ENCODE measurements around the gene SLC39A5.
"Not testable (repeated sequence)": the region's sequence is repeated elsewhere in the genome, so short reads cannot be mapped to it uniquely, and the experiment has no call there.

Gene SLC39A5

DNA sequence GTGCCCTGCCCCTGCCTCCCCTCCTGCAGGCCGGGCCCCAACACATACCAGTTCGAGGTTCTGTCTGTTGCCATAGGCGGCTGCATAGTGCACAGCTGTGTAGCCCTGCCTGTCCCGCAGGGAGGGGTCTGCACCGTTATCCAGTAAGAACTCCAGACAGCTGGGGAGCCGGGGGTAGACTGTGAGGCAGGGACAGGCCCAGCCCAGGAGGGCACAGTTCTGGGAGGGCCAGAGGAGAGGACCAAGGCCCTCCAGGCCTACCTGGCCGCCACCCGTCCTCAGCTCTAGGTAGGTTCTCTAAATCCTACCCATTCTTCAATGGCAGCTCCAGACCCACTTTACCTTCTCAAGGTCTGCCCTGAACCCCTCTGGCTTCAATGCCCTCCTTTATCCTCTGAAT is 18.9 kb downstream of the SLC39A5 start:
- DNase-seq: no peak

DNA sequence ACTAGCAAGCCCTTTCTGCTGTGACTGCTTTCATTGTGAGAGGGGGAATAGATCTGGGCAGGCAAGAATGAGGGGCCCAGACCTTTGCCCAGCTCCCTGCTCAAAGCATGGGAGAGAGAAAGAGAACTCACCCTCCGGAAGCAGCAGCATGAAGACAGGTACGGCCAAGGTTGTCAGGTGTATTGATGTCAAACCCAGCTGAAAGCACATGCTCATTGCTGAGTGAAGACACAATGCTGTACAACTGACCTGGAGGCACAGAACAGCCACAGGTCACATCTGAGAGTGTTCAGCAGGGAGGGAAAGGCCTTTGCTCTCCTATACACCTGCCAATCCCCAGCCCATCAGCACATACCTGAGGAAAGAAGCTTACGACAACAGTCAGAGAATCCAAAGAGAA is 22.8 kb downstream of the SLC39A5 start:
- no peak for DNase-seq

DNA sequence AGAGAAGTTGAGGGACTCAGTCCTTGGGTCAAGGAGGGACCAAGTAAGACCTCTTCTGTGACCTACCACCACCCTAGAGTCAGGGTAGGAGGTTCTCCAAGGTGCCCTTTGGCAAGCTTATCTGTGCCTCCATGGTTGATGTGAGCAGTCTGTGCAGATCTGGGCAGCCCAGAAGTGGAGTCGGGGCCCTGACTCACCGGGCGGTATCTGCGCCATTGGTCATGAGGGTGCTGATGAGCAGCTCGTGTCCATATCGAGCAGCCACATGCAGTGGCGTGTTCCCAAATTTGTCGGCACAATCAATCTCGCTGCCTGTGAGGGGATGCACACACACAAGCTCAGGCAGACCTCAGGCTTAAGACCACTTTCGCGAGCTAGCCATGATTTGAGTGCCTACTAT is 23.2 kb downstream of the SLC39A5 start:
- no peak for DNase-seq

DNA sequence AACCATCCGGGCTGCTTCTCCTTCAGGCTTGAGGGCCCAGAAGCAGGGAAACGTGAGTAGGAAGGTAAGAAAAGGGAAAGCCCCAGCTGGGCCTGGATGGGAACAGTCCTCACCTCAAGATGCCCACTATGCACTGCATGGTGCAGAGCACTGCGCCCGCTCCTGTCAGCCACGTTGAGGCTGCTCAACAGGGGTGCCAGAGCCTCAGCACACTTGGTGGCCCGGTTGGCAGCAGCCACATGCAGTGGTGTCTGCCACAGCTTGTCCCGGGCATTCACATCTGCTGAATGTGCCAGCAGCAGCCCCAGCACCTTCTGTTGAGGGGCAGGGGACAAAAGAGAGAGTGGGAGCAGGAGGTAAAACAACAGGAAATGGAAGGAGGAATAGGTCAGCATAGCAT is 25.8 kb downstream of the SLC39A5 start:
- DNase-seq: no peak

DNA sequence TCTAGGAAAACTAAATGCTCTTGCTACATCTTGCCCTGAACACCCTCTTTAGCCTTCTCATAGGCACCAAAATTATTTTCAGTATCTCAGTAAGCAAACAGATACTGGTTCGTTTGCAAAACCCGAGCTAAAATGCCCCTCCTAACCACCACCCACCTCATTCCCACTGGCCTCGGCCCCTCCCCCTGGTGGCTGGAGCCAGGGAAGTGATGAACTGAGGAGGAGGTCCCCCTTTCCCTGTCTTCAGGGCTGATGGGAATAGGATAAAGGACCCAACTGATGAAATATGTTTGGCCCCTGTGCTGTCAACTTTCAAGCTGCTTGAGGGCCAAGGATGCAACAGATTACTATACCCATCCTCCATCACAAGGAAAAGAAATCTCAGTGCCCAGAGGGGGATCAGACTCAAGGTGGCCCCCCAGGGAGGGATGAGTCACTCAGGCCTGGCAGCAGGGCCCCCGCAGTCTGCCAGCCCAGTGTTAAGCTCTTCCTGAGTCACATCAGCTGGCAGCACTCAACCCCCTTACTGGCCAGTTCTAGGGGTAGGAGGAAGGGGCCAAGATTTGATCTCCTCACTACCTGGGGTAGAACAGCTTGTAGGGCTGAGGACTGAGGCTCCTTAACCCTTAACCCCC is 26.6 kb downstream of the SLC39A5 start:
- no peak for DNase-seq

DNA sequence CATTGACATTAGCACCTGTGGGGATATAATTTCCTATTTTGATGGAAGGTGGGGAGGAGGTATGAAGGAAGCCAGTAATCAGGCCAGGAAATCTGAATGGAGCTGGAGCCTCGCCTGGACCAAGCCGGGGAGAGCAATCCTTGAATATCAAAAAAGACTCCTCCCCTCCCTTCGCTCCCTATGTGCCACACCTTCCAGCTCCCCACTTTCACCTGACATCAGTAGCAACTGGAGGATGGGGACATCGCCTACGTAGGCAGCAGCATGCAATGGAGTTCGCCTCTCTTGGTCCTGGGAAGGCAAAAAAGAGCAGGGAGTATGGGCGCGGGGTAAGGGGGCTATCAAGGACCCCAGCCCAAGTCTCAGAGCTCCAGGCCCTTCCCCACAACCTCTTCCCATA is 27.2 kb downstream of the SLC39A5 start:
- DNase-seq: no peak

DNA sequence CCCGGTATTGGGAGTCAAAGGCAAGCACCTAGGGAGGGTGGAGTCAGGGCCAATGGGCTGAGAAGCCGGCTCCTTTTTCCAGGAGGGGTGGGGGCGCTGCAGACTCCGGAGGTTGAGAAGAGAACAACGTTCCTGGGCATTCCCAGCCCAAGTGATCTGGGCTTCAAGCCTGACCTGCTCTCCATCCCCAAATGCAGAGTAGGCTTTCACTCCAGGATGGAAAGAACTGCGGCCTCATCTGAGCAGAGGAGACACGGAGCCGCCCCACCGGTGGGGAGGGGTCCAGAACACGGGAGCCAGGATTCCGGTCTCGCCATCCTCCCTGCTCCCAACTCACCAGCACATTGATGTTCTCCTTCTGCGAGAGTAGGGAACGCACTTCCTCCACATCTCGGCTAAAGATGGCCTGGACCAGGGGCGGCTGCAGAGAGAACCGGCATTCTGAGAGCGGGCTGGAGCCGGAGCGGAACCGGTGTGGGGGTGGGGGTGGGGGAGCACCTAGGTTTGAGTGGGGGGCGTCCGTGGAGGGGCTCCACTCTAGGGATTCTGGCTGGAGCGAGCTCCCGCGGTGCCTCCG is 27.7 kb downstream of the SLC39A5 start:
- DNase-seq: no peak

DNA sequence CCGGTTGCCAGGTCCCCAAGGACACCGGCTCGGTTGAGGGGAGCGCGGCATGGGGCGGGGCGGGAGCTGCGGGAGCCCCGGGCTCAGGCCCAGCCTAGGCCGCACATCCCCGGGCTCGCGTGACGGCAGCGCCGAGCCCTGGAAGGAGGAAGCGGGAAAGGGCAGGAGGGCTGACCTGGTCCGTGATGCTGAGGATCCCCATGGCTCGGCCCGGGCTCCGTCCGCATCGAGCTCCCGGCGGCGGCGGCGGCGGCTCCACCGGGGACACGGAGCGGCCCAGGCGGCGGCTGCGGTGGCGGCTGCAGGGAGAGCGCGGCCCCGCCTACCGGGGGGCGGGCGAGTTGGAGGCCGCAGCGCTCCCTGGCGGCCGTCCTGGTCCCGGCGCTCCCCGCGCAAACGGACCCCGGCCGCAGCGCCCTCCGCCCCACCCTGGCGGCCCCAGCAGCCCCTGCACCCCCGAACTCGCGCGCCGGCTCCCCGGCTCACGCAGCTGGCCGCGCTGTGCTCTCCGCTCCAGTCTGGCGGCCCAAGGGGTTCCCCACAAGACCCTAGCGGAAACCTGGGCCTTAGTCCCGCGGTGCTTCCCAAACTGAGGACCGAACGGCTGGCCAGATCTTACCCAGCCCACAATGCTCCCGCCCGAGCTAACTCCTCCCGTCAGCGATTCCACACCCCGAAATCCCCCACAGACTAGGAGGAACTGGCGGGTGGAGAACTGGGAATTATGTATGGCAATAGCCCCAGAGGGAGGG is 28.4 kb downstream of the SLC39A5 start, which contains the start of gene ANKRD52:
Gene ANKRD52, minus strand, starts transcription at position 317 of the 752 bp plus-strand sequence. Its CDS starts 115 bp downstream, at position 202.
- peak; percentile 75 for DNase-seq

DNA sequence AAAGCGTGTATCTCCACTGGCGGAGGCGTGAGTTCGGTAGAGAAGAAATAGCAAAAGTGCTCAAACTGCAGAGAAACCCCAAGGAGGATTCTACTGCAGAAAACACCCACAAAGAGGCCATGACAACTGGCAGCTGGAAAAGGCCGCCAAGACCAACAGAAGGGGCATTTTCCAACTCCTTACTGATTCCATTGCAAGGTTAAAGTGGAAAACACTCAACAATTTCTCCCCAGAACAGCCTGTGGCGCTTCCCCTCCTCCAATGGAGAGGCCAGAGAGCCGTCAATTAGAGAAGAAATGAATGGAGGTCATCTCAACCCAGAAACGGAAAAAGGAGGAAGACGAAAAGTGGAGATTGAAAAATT is 29.0 kb downstream of the SLC39A5 start:
- no peak for DNase-seq

DNA sequence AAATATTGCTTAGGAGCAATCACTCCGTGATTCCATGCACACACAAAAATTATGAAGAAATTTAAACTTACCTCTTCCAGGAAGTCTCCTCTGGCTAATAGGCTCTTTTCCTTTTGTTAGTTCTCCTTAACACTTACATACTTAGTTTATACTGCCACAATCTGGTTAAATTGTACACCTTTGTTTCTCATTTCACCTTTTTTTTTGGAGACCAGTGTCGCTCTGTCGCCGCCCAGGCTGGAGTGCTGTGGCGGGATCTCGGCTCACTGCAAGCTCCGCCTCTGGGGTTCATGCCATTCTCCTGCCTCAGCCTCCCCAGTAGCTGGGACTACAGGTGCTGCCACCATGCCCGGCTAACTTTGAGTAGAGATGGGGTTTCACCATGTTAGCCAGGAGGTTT is 30.5 kb downstream of the SLC39A5 start:
- DNase-seq: no peak

DNA sequence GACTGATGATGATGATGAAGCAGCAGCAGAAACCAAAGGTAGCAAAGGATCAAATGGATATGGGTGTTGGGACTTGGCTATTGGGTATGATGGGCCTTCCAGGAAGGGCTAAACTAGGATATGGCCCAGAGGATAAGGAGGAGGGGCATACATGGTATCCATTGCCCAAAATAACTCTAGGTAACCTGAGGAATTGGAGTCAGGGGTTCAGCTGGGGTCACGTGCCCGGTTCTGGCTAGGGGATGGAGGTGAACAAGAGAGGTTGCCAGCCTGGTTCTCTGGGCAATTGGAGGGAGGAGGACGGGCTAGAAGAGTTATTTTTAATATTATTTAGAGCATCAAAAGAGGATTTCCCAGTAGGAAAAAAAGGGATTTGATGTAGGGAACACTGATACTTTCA is 31.1 kb downstream of the SLC39A5 start:
- DNase-seq: no peak

DNA sequence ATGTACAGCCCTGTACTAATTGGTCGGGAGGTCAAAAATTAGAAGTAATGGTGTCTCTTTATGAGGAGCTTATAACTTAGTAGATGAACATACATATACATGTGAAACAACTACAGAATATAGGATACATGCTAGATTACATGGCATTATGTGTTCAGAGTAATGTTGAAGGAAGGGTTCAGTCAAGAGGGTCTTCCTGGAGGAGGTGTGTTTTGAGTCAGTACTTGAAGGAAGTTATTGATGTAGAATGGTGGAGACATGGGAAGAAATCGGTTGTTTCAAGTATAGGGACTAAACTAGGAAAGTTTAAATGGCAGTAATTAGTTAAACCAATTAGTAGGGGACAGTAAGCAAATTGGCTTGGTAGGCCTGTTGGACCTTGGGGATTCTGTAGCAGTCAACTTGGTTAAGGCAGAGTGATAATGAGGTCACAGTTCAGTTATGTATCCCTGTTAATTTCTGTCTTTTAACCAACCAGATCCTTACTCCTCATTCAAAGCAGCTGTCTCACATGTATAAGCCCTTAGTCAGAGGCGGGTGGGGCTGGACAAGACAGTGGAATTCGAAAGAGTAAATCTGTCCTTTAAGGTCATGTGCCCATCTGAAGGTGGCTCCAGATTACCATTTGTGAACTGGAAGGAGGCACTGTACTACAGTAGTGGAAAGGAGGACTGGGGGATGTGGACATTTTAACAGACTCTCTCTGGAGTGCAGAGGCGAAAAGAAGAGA is 31.8 kb downstream of the SLC39A5 start:
- no peak for DNase-seq

DNA sequence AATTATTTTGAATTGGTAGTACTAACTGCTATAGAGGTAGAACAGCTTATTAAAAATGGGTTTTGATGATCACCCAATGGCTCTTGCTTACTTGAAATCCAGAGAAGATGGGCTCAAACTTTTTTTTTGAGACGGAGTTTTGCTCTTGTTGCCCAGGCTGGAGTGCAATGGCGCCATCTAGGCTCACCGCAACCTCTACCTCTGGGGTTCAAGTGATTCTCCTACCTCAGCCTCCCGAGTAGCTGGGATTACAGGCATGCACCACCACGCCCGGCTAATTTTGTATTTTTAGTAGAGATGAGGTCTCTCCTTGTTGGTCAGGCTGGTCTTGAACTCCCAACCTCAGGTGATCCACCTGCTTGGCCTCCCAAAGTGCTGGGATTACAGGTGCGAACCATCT is 33.1 kb downstream of the SLC39A5 start:
- not testable (repeated sequence) for DNase-seq

DNA sequence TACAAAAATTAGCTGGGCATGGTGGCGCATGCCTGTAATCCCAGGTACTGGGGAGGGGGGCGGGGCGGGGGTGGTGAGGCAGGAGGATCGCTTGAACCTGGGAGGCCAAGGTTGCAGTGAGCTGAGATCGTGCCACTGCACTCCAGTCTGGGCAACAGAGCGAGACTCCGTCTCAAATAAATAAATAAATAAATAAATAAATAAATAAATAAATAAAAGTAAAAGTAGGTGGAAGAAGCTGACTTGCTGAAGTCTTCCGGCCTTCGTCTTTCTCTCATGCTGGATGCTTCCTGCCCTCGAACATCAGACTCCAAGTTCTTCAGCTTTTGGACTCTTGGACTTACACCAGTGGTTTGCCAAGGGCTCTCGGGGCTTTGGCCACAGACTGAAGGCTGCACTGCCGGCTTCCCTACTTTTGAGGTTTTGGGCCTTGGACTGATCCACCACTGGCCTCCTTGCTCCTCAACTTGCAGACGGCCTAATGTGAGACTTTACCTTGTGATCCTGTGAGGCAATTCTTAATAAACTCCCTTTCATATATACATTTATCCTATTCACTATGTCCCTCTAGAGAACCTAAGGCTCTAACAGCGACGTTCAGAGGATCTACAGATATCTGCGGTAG is 36.3 kb downstream of the SLC39A5 start:
- DNase-seq: not testable (repeated sequence)

DNA sequence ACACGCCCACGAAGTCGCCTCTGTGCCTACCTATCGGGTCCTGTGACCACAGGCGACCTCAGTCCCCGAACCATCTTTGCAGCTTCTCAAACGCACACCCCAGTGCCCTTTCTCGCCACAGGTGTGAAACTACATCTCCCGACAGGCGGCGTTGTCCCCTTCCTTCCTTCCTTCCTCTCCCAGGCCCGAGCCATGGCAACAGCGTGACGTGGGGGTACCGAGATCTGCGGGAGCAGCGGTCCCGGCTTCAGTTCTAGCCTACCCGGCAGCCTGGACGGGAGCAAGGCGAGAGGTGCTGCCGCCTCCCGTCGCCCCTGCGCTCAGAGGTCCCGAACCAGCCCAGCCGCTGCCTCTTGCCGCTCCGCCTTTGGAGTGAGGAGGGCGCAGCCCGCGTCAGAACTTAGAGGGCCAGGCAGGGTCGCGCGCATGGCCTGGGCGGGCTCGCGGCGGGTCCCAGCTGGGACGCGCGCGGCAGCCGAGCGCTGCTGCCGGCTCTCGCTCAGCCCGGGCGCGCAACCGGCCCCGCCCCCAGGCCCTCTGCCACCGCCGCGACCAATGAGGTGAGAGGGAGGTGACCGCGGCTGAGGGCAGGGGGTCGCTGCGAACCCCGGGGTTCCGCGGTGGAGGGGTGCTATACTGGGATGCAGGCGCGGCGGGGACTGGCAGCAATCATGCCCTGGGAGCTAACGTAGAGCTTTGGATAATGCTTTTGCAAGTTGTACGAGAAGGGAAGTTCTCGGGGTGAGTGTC is 37.0 kb downstream of the SLC39A5 start, which contains the start of gene COQ10A:
Gene COQ10A, plus strand, starts transcription at position 250 of the 750 bp plus-strand sequence. Its CDS starts 177 bp downstream, at position 427.
- peak; percentile 88 for DNase-seq

DNA sequence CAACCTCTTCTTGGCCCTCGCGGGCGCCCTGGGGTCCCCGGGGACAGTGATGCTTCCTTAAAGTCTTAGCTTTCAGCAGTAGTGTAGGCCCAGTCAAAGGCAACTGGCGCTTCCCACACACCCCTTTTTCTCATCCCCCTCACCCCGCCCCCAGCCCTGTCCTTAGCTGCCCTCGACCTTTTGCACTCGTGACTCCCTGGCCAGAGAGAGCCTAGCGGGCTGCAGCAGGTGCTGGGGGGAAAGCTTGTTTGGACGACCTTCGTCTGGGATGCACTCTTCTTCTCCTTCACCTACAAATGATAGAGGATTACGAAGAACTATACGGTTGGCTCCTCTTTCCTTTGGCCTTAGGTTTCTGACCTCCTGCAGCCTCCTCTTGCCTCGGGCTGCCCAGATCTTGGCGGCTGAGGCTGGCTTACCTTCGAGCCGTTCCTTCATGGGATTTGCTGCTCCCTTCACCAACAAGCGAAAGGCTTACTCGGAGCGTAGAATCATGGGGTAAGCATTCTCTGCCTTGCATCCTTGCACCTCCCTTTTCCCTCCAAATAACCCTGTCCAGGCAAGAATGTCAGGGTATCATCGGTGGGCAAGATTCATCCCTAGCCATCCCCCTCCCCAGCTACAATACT is 37.7 kb downstream of the SLC39A5 start:
- DNase-seq: no peak

DNA sequence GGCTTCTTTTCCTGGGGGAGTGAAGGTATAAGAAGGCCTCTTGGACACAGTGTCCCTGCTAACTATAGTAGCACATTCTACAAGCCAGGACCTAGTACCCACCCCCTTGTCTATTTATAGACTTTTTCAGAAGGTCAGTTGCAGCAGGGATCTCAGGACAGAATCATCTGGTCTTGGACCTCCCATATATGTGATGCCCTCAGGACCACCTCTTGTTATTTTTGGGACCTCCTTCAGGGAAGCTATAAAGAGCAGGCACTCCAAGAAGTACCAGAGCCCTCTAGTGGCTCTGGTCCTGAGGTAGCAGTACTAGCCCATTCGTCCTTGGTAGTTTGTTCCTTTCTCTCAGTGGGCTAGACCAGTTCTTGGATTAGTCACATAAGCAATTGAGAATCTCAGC is 41.2 kb downstream of the SLC39A5 start:
- DNase-seq: no peak

DNA sequence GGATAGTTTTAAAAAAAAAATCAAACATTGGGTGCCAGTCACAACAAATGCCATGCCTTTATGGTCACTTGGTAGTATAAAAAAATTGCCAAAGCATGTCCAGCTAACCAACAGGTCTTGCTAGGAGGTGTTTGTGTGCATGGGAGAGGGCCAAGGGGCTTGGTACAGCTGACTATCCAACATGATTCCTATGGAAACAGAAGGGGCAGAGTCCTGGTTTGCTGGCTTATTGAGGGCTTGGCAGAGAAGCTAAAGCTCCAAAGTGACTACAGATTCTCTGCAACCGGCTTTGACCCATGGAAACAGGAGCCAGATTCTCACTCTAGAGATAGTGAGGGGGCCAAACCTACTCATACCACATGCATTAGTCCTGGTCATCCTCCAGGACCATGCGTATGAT is 42.6 kb downstream of the SLC39A5 start:
- DNase-seq: not testable (repeated sequence)

DNA sequence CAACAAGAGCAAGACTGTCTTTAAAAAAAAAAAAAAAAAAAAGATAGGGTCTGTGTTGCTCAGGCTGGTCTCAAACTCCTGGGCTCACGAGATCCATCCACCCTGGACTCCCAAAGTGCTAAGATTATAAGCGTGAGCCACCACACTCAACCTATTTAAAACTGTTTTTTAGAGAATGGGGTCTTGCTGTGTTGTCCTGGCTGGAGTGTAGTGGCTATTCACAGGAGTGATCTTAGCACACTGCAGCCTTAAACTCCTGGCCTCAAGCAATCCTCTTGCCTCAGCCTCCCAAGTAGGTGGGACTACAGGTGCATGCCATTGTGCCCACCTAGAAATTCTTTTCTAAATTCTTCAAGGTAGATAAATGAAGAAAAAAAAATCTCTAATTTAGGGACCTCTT is 44.4 kb downstream of the SLC39A5 start:
- DNase-seq: no peak

DNA sequence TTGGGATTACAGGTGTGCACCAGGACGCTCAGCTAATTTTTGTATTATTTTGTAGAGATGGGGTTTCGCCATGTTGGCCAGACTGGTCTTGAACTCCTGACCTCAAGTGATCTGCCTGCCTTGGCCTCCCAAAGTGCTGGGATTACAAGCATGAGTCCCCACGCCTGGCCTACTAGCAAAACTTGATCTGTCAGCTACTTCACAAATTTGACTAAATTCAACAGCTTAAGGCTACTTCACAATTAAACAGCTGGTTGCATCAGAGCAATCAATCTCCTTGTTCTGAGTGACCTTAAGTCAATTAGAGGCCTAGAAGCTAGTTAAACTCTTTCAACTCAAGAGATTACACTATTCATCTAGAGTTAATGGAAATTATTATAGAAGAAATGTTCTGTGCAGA is 49.1 kb downstream of the SLC39A5 start:
- DNase-seq: no peak

DNA sequence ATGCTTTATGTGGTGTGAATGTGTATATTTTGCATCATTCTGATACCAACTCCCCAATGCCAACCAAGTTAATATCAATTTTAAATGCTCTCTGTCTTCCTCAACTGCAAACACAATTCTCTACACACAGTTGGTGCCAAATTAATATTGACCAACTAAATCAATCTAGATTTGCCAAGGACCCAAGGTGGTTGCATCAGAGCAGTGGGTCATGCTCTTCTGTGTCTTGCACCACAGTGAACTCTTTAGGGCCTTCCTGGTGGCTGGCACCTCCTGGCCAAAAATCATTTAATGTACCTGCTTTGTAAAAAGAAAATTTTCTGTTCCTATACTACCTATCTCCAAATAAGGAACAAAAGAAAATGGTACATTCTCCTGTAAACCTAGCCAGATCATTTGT is 51.0 kb downstream of the SLC39A5 start:
- DNase-seq: no peak

DNA sequence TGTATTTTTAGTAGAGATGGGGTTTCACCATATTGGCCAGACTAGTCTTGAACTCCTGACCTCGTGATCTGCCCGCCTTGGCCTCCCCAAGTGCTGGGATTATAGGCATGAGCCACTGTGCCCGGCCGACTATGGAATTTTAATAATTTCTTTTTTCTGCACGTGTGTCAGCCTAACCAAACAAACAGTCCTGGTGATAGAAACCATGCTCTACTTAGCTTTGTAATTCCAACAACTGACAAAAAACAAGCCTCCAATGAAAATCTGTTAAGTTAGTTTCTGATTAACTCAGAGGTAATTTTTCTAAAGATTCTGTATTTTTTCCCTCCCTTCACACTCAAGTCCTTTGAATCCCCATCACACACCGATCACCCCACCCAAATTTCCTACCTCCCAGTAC is 52.2 kb downstream of the SLC39A5 start:
- DNase-seq: no peak
